Stimulated activated CD8-positive, alpha-beta memory T cell treated with anti-CD3 and anti-CD28 coated beads, Interleukin-4, amount 100 ng/mL, for 24 hours (primary cell): ENCODE data around the gene DPP10.
"Not testable (repeated sequence)": the region's sequence is repeated elsewhere in the genome, so short reads cannot be mapped to it uniquely, and the experiment has no call there.

Experiments
- DNase-seq: peaks from one replicate; pipeline ENCODE4 v3.0.0-alpha.2; 2020; ENCODE audit warnings: low read depth

The DPP10 gene

DNA sequence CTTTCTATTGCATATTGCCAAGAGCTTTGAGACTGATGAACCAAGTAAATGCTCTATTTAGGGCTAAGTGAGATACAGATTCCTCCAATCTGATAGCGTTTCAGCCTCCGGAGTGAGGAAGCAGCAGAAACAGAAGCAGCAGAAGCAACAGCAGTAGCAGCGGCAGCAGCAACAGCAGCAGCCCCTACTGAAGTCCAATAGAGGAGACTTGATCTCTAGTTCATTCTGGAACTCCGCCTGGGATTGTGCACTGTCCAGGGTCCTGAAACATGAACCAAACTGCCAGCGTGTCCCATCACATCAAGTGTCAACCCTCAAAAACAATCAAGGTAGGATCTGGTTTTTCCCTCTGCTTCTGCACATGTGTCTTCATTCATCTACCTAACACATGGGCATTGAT, at the start of gene DPP10:
DPP10 (plus strand) TSS at position 132 of the 400 bp plus-strand sequence.
- no peak for DNase-seq

- no peak for DNase-seq
Measured at GRCh38 chr2:114400890-114401289, 41.6 kb upstream of the DPP10 start.

- DNase-seq: no peak
Measured at GRCh38 chr2:114405247-114406116, 37.0 kb upstream of the DPP10 start.

DNA sequence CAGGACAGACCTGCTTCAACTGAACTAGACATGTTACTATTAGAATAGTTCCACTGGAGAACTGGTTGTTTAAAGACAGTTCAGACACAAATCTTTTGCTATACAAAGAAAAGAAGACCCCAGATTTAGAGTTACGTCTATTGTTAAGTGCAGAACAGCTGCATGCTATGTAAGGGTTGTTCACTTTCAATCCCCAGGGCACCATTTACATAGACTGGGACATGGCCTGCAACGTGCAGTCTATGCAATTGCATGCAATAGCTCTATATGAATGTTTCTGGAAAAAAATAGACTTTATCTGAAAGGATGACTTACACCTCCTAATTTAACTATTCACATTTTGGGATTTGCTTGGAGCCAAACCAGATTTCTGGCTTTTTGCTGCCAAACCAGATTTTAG, 36.1 kb upstream of the DPP10 start:
- no peak for DNase-seq

GRCh38 chr2:114407353-114407752, 35.1 kb upstream of the DPP10 start:
- not testable (repeated sequence) for DNase-seq

DNA sequence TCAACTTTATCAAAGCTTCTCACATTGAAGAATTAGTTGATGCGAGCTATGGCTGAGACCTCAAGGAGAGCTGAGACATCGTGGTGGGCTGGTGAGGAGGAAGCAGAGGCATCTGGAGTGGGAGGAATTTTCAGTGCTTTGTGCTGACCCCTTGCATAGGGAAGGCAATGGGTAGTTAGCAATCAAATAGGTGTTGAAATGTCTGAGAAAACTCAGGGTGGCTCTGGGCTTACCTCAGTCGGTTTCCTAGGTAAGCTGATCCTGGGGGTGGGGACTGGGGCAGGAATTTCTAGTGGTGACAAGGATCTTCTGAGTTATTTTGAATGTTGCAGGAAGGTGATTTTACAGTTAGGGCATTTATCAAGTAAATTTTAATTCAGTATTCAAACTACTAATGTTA, 20.7 kb upstream of the DPP10 start:
- no peak for DNase-seq

DNA sequence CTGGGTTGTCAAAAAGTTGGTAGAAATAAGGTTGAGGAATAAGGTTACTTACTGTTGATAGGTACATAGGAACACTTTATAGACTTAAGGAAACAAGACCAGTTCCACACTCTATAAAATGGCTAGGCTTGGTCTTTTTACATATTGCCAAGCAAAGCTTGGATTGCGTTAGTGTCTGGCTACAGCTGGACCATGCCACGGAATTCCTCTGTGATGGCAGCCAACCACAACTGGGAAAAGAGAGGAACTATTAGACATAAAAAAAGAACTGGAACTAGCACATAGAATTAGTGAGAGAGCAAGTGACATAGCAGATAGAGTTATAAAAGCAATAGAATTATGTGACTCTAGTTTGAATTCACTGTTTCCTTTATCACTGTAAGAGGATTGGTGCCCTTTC, 17.7 kb upstream of the DPP10 start:
- DNase-seq: no peak

- no peak for DNase-seq
Measured at GRCh38 chr2:114426756-114427155, 15.7 kb upstream of the DPP10 start.

DNA sequence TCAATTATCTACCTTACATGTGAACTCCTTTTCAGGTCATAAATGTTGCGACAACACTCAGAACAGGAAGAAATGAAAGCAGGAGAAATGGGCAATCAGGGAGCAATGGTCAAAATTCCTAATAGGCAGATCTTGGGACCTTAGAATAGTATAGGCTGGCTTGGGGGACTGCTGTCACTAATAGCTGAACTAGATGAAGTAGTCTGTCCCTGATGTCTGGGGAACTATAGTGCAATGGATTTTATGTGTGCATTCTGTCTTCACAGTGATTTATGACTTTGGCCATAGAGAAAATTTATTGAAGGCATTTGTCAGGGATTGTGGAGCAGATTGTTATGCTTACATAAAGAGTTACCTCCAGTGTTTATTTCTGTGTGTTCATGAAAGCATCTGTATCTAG, 6.1 kb upstream of the DPP10 start:
- no peak for DNase-seq

DNA sequence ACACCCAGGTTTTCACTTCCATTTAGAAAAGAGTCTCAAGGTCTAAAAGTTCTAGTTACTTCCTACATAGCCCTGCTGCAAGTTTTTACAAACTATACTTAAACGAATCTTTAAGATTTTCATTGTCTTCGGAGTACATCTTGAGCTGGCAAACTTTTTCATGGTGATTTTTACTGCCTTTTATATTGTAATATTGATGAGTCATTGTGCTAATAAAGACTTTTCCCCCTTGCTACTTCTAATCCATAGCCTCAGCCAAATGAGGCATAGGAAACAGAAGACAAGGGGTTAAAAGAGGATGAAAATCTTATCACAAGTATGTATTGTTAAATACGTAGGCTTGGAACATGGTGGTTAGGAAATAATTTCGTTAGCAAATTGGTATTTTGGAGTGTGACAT, 4.1 kb downstream of the DPP10 start:
- no peak for DNase-seq

DNA sequence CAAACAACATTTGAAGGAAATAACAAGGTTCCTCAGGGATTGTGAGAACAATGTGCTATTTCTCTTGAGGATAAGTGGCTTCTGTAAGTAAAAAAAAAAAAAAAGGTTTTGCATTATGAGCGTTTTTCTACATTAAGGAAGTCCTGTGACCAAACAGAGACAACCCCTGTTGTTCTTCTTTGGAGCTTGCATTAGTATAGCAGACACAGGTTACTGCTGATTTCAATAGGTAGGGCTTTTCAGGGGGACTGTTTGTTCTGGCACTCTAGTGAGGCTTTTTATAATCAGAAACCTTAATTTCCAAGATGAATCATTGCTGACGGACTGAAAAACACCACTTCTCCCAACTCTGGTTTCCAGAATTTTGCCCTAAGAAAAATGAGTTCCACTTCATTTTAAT, 8.2 kb downstream of the DPP10 start:
- no peak for DNase-seq

- no peak for DNase-seq
Measured at GRCh38 chr2:114456566-114456965, 14.1 kb downstream of the DPP10 start.

- DNase-seq: no peak
Measured at GRCh38 chr2:114457956-114458355, 15.5 kb downstream of the DPP10 start.

DNA sequence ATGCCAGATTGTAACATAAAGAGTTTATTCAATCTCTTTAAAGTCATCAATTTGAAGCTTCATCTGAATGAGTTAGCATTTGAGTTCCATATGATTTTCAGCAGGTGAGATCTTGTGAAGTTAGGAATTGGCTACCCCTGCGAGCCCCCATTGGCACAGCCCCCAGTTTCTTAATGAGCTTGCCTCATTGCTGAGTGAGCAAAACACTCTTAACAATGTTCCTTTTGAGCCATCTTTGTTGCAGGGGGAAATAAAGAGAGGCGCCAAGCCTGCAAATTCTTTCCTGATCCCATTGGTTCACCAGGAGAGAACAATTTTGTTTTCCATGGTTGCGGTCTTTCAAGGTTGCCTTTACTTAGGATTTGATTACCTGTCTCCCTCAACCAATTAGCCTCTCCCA, 18.7 kb downstream of the DPP10 start:
- no peak for DNase-seq

- DNase-seq: no peak
Measured at GRCh38 chr2:114464961-114465706, 22.7 kb downstream of the DPP10 start.

GRCh38 chr2:114468343-114468742, 25.9 kb downstream of the DPP10 start:
- DNase-seq: no peak

DNA sequence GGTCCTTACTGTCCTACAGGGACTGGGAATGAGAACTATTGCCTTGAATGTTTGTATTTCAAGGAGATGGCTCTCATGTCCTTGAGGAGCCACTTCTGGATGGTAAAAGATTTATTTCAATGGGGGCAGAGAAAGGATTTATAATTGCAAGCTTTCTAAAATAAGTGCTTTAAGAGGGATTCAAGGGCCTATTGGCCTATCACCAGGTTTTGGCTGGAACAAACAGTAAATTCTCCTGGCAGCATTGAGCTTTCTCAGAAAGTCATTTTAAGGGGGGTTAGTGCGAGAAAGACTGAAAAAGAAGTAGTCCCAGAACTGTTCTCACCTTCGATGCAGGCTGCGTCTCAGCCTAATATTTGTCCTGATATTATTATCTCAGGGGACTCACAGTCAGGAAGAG, 29.8 kb downstream of the DPP10 start:
- DNase-seq: no peak

DNA sequence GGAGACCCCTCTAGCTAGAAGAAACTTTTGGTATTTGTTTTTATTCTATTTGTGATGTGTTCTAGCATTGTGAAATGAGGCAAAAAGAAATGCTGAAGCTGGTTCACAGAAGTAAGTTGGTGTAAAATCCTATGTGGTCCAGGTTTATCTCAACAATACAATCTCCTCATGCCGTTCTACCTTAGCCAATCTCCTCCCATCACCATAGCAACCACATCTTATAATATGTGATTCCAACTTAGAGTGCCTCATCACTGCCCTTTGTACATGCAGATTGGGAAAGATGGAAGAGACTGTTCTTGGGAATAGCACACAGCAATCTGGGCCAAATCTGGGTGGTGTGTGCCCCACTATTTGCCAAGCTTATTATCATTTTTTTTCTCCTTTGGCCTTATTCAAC, 30.3 kb downstream of the DPP10 start:
- DNase-seq: no peak

- no peak for DNase-seq
Measured at GRCh38 chr2:114488841-114489530, 46.5 kb downstream of the DPP10 start.

- no peak for DNase-seq
Measured at GRCh38 chr2:114495046-114495445, 52.6 kb downstream of the DPP10 start.

DNA sequence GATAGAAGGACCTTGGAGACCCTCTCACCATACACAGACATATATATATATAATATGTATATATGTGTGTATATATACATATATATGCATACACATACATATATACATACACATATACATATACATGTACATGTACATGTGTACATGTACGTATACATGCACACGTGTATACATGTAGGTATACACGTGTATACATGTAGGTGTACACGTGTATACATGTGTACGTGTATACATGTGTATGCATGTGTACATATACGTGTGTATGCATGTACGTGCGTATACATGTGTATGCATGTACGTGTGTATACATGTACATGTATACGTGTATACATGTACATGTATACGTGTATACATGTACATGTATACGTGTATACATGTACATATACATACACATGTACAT, 54.5 kb downstream of the DPP10 start:
- DNase-seq: no peak

DNA sequence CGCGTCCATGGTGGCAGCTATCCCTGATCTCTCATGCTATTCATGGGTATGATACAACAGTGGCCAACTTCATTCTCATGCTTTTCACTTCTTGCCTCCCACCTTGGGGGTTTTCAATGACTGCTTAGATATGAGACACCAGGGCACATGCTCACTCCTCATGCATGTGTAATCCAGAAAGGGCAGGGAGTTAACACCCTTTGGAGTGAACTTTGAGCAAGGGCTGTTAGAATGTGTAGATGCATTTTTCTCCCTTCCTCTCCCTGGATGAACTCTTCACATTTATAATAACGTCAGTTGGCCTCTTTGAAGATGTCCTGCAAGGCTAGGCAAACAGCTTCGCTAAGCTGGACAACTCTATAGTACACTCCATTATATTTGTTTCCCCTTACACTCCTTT, 56.7 kb downstream of the DPP10 start:
- DNase-seq: no peak

GRCh38 chr2:114507744-114508143, 65.3 kb downstream of the DPP10 start:
- no peak for DNase-seq
